Gastroesophageal sphincter (tissue), 4 donors: Measurements from ENCODE around the gene LHFPL3. TPM values are rescaled to one million over a fixed set of nuclear protein-coding genes. Genes with fewer than 3 reads are reported as not detected.

ENCODE experiments used
- ATAC-seq: fragments of 150-250 bp; one replicate; pipeline ENCODE4 v1.9.1; 2016; ENCODE audit warnings: mild to moderate bottlenecking, moderate library complexity
- H3K27ac ChIP-seq, 4 donors: fragments of 200-600 bp; sonication (generic) in 3 of 4; 1 replicate in 3 of 4; 2 replicates in 1 of 4; pipeline ENCODE4 v1.5.1; 2016 to 2019
- H3K27me3 ChIP-seq: fragments of 200-600 bp; sonication (generic); one replicate; pipeline ENCODE4 v1.5.1; 2019
- H3K36me3 ChIP-seq, 2 donors: fragments of 200-600 bp; sonication (generic); one replicate each; pipeline ENCODE4 v1.5.1; 2019; ENCODE audit warnings: control low read depth in 1 of 2
- H3K4me1 ChIP-seq, 3 donors: fragments of 200-600 bp; sonication (generic); 1 replicate in 2 of 3; 2 replicates in 1 of 3; pipeline ENCODE4 v1.5.1; 2016 to 2019; ENCODE audit warnings: control low read depth in 2 of 3
- H3K4me3 ChIP-seq, 2 donors: fragments of 200-600 bp; sonication (generic); one replicate each; pipeline ENCODE4 v1.5.1; 2019; ENCODE audit warnings: mild to moderate bottlenecking in 1 of 2, moderate library complexity in 1 of 2
- H3K9me3 ChIP-seq, 3 donors: fragments of 200-600 bp; sonication (generic); one replicate each; pipeline ENCODE4 v1.5.1; 2017 to 2019; ENCODE audit warnings: control low read depth in 2 of 3
- EP300 ChIP-seq: sonication (generic); formaldehyde crosslinking; IDR thresholded peaks from one replicate; pipeline ENCODE4 v1.6.1; 2017; ENCODE audit warnings: antibody characterized with exemption, mild to moderate bottlenecking
- POLR2A ChIP-seq, 2 donors: fragments of 450-650 bp; IDR thresholded peaks; one replicate each; pipeline ENCODE4 v1.6.1; 2017; ENCODE audit warnings: antibody characterized with exemption in 2 of 2, mild to moderate bottlenecking in 2 of 2, moderate library complexity in 1 of 2
- POLR2AphosphoS5 ChIP-seq: sonication (generic); formaldehyde crosslinking; IDR thresholded peaks from one replicate; pipeline ENCODE4 v1.6.1; 2017; ENCODE audit warnings: antibody characterized with exemption
- WGBS, 2 donors: methylation state at CpG; one replicate each; pipeline ENCODE4 v1.1.5; 2018; ENCODE audit warnings: low coverage in 1 of 2; 5-methylcytosine and 5-hydroxymethylcytosine counted together
- total RNA-seq, 4 donors: library from RNA; depleted of rRNA; stranded (reverse); fragments of >200 nt; gene quantifications; one replicate each; pipeline ENCODE4 v1.1.0, GENCODE V29; 2016
- TF ChIP-seq, protein P1 (sequence below), 4 experiments: fragments of 200-600 bp in 2 of 4; fragments of 450-650 bp in 2 of 4; sonication (generic) in 1 of 4; IDR thresholded peaks; one replicate each; pipeline ENCODE4 v1.5.1; 2017 to 2019; ENCODE audit warnings: antibody characterized with exemption in 4 of 4, mild to moderate bottlenecking in 2 of 4, moderate library complexity in 2 of 4

LHFPL3 gene
- total RNA-seq, 4 donors from 2014 or later, result not detected

DNA sequence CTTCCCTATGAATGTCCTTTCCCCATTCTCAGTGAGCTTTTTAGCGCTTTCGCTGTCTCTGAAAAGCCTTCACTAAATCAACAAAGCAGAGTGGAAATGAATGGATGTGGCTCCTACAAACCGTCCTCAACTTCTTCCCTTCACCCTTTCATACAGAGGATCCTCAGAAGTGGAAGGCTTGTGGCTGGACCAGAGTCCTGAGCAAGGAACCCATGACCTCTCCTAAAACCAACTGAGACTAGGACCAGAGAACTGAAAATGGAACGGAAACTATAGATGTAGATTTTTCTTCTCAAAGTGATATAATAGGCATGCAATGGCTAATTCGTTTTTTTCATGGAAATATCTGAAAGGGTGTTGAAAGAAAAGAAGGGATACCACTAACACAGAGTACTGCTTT is 122.5 kb downstream of the LHFPL3 start:
- no peaks in the 10 kb centered on the region for H3K4me1 ChIP-seq
- TF ChIP-seq, protein P1, sequence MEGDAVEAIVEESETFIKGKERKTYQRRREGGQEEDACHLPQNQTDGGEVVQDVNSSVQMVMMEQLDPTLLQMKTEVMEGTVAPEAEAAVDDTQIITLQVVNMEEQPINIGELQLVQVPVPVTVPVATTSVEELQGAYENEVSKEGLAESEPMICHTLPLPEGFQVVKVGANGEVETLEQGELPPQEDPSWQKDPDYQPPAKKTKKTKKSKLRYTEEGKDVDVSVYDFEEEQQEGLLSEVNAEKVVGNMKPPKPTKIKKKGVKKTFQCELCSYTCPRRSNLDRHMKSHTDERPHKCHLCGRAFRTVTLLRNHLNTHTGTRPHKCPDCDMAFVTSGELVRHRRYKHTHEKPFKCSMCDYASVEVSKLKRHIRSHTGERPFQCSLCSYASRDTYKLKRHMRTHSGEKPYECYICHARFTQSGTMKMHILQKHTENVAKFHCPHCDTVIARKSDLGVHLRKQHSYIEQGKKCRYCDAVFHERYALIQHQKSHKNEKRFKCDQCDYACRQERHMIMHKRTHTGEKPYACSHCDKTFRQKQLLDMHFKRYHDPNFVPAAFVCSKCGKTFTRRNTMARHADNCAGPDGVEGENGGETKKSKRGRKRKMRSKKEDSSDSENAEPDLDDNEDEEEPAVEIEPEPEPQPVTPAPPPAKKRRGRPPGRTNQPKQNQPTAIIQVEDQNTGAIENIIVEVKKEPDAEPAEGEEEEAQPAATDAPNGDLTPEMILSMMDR (IDR thresholded peaks at IDR 0.05), result no peak
- TF ChIP-seq POLR2AphosphoS5, result no peak
- WGBS, 2 donors, result 70 to 80% methylated on average over 4 to 5 of the region's 5 CpGs
- no peak overlapping the region for H3K27ac ChIP-seq
- ATAC-seq, result no peak
- H3K9me3 ChIP-seq, result no peaks in the 10 kb centered on the region
- H3K4me3 ChIP-seq, result no peak overlapping the region
- H3K27me3 ChIP-seq, result no peaks in the 10 kb centered on the region
- H3K36me3 ChIP-seq, result no peaks in the 10 kb centered on the region

DNA sequence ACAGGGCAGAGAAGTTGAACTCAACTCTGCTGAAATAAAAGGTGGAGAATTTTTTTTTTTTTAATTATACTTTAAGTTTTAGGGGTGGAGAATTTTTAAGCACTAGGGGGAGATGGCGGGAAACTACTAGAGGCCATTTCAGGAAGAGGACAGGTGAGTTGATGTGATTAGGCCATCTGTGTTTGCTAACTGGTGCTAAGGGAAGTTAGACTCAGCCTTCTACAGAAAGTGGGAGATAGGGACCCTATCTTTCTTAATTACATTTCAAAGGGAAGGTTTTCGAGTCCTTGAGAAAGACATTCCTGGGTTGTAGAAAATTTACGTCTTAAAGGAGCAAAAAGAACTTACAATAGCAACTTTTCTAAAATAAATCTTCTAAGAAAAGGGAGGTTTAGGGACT is 124.8 kb downstream of the LHFPL3 start:
- H3K27me3 ChIP-seq, result no peaks in the 10 kb centered on the region
- no peak for ATAC-seq
- no peaks in the 10 kb centered on the region for H3K9me3 ChIP-seq
- no peaks in the 10 kb centered on the region for H3K4me1 ChIP-seq
- WGBS, 2 donors, result 66 to 75% methylated on average over 2 to 3 of the region's 3 CpGs
- no peak overlapping the region for H3K4me3 ChIP-seq
- no peak overlapping the region for H3K27ac ChIP-seq
- TF ChIP-seq, protein P1 (IDR thresholded peaks at IDR 0.05), result no peak
- no peak for TF ChIP-seq EP300
- TF ChIP-seq POLR2AphosphoS5, result no peak
- no peak for TF ChIP-seq POLR2A (IDR thresholded peaks at IDR 0.05)
- H3K36me3 ChIP-seq, result no peaks in the 10 kb centered on the region

DNA sequence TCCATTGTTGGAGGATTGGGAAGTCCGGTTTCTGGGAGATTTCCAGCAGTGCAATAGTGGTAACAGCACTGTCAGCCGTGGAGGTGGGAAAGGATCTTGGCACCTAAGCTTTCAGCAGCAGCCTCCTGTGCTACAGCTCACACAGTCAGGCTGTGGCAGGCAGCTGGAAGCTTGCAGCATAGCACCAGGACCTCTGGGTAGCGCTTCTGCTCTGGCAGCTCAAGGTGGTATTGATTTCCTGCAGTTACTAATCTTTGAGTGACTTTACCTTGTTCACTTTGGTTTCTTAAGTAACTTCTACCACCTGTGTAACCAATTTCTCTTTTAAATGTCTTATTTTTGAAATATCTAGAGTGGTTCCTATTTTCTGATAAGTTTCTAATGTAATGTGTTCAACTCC is 130.5 kb downstream of the LHFPL3 start:
- no peaks in the 10 kb centered on the region for H3K36me3 ChIP-seq
- H3K4me3 ChIP-seq, result no peak overlapping the region
- no peaks in the 10 kb centered on the region for H3K27me3 ChIP-seq
- no peaks in the 10 kb centered on the region for H3K4me1 ChIP-seq
- no peak overlapping the region for H3K27ac ChIP-seq
- no peak for ATAC-seq
- H3K9me3 ChIP-seq, result peaks cover 0 to 20% (median 0%) of the 10 kb centered on the region in 3 donors
- TF ChIP-seq EP300, result no peak
- no peak for TF ChIP-seq POLR2AphosphoS5
- no peak for TF ChIP-seq POLR2A (IDR thresholded peaks at IDR 0.05)
- TF ChIP-seq, protein P1 (IDR thresholded peaks at IDR 0.05), result no peak
- 79% methylated on average over 2 of the region's 3 CpGs; no CpG with 5 or more reads in 1 of the 2 donors for WGBS, 2 donors

DNA sequence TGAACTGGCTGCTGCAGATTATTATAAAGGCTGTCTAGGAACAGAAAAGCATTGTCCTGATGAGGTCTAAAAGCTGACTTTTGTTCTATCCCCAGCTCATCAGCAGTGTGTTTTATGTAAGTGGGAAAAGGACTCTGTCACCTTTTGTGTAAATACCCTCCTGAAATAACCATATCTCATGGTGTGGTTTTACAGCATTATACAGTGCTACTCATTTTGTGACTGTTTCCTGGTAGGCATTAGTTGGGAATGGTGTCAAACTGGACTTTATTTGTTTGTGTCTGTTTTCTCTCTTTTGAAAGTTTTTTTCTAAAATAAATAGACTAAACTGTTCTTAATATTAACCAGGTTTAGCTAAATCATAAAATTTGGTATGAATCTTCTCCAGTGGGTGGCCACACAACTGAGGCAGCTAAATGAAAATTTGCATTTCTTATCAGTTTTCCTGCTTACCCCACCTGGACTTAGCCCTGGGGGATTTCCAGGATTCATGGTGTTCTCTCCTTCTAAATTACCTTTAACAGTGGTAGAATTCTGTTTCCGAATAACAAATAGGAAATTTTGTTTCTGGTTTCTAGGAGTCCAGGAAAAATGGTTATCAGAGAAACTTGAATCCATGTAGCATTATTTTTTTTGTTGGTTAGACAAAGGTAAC is 140.9 kb downstream of the LHFPL3 start:
- H3K27ac ChIP-seq, result no peak overlapping the region
- H3K4me3 ChIP-seq, result no peak overlapping the region
- no peaks in the 10 kb centered on the region for H3K27me3 ChIP-seq
- no peaks in the 10 kb centered on the region for H3K36me3 ChIP-seq
- ATAC-seq, result no peak
- no peaks in the 10 kb centered on the region for H3K4me1 ChIP-seq
- no peak for TF ChIP-seq POLR2AphosphoS5
- TF ChIP-seq, protein P1 (IDR thresholded peaks at IDR 0.05), result no peak
- TF ChIP-seq EP300, result no peak
- TF ChIP-seq POLR2A (IDR thresholded peaks at IDR 0.05), result no peak
- peaks cover 0 to 3% (median 0%) of the 10 kb centered on the region in 3 donors for H3K9me3 ChIP-seq
- 79 to 92% methylated on average over 1 of the region's 1 CpG for WGBS, 2 donors

DNA sequence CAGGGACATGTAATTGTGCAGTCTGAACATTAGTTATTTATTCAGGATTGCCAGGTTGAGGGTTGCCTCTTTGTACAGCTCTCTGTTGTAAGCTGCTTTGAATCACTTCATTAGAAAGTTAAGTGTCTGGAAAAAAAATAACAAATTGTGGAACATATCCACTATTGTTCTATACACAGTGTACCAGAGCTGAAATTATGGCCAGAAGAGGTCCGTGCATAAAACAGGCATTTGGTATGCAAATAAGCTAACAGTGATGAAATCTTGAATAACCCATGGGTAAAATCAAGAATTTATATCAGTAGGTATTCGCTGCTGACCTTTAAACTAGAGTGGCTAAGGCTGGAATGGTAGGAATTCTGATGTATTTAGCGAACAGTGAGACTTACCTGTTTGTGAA is 152.1 kb downstream of the LHFPL3 start:
- H3K27ac ChIP-seq, result no peak overlapping the region
- H3K9me3 ChIP-seq, result no peaks in the 10 kb centered on the region
- TF ChIP-seq EP300, result no peak
- TF ChIP-seq POLR2A (IDR thresholded peaks at IDR 0.05), result no peak
- TF ChIP-seq POLR2AphosphoS5, result no peak
- TF ChIP-seq, protein P1 (IDR thresholded peaks at IDR 0.05), result no peak
- no peak overlapping the region for H3K4me3 ChIP-seq
- H3K36me3 ChIP-seq, result no peaks in the 10 kb centered on the region
- WGBS, 2 donors, result 49 to 54% methylated on average over 3 of the region's 3 CpGs
- ATAC-seq, result no peak
- H3K4me1 ChIP-seq, result no peaks in the 10 kb centered on the region
- no peaks in the 10 kb centered on the region for H3K27me3 ChIP-seq
